SK-N-MC (cell line): Measurements from ENCODE around the gene FAM221B.

Experiments used
- EZH2 ChIP-seq: fragments of 200-600 bp; sonication (generic); IDR thresholded peaks from one replicate; pipeline ENCODE4 v1.6.1; 2017; ENCODE audit warnings: antibody characterized with exemption
- FOXP2 ChIP-seq: optimal IDR thresholded peaks from 2 replicates; pipeline ENCODE3; 2011; ENCODE audit warnings: mild to moderate bottlenecking, moderate library complexity; ENCODE audit not compliant: insufficient read depth; ENCODE audit errors: extremely low read length, control extremely low read depth
- POLR2AphosphoS5 ChIP-seq: IDR thresholded peaks from 2 replicates; pipeline ENCODE4 v1.6.1; 2012; ENCODE audit warnings: mild to moderate bottlenecking, low read depth, low read length, borderline replicate concordance

DNA sequence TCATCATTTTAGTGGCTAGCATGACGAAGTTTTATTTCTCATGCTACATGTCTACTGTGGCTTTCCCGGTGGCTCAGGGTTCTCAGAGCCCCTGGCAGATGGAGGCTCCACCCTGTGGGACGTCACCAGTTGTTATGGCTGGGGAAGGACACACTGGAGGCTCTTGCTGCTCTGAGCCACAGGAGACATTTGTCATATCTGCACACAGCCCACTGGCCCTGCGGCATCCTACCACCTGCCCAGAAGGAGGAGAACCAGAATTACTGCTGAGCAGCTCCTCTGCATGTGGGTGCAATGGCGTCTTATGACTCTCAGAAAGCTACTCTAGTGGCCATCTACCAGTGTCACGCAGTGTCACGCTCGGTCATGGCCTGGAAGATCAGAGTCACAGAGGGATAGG is 35.1 kb upstream of the FAM221B start:
- no peak for TF ChIP-seq EZH2
- no peak for TF ChIP-seq POLR2AphosphoS5
- no peak for TF ChIP-seq FOXP2
